IPS-NIHi7 (cell line): ENCODE results near the gene LAMA3.

ENCODE experiments used
- DNase-seq: peaks from one replicate; pipeline ENCODE4 v3.0.0; 2012; ENCODE audit warnings: mixed read lengths; ENCODE audit errors: extremely low spot score

The LAMA3 gene

GRCh38 chr18:23897733-23898132 is 208.5 kb downstream of the LAMA3 start:
- DNase-seq, result no peak

- peak; percentile 30 for DNase-seq
Observed at GRCh38 chr18:23900994-23901393, 211.7 kb downstream of the LAMA3 start.

DNA sequence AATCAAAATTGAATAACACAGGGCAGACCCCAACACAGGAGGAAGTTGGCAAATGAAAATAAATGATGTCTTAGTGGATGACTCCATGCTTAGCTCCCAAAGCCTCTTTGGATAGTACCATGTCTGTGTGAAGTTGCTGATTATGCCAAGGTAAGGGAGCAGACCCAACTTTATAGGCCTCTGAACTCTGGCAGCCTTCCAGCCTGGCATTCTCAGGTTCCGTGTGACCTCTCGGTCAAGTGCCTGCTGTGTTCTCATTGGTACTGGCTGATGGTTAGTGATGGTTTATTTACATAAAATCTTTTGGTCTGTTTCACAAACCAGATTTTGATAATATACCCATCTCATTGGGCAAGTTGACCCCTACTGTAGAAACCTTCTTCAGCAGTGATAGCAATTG is 213.1 kb downstream of the LAMA3 start:
- DNase-seq, result no peak

- no peak for DNase-seq
Observed at GRCh38 chr18:23903971-23904370, 214.7 kb downstream of the LAMA3 start.

GRCh38 chr18:23906658-23907057 is 217.4 kb downstream of the LAMA3 start:
- no peak for DNase-seq

DNA sequence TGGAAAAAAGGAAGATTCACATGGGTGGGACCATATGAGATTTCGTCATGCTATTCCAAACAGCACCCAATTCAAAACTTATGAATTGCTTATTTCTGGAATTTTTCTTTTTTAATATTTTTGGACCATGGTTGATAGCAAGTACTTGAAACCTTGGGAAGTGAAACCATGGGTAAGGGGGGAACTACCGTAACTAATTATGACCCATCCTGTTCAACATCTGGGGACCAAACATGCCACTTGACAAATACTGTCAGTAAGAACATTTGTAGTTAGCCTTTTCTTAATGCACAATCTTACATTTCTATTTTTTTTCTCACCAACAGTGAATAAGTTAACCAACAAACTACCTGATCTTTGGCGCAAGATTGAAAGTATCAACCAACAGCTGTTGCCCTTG is 219.6 kb downstream of the LAMA3 start:
- DNase-seq, result no peak

GRCh38 chr18:23910032-23910431 is 220.8 kb downstream of the LAMA3 start:
- no peak for DNase-seq

DNA sequence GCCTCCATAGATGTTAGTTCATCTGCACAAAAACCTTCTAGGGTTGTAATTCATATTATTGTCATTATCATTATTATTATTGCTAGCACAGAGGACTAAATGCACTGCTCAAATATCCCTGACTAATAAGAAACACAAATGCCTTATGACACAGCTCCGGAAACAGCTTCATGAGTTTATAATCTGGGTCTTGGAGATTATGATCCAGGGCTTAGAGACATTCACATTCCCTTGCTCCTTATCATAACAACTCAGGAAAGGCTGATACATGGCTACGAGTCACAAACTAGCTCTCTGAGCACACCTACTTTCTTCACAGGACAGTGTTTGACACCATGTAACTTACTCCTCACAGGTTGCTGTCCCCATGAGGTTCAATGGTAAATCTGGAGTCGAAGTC is 223.1 kb downstream of the LAMA3 start:
- no peak for DNase-seq

DNA sequence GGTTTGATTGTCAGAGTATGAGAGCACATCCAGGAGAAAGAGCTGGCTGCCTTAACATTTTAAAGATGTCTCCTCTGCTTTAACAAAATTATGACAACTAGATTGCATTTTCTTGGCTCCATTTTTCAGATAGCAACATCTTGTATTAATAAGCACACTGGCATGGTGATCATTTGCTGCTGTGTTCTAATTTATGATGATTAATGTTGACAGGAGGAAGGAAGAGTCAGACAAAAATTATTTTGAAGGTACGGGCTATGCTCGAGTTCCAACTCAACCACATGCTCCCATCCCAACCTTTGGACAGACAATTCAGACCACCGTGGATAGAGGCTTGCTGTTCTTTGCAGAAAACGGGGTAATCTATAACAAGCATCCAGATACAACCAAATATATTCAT is 227.1 kb downstream of the LAMA3 start:
- no peak for DNase-seq

- DNase-seq, result peak; percentile 81
Observed at GRCh38 chr18:23918395-23919032, 229.3 kb downstream of the LAMA3 start.

- no peak for DNase-seq
Observed at GRCh38 chr18:23920054-23920453, 230.8 kb downstream of the LAMA3 start.

- DNase-seq, result peak; percentile 59
Observed at GRCh38 chr18:23921716-23922285, 232.5 kb downstream of the LAMA3 start.

- no peak for DNase-seq
Observed at GRCh38 chr18:23922939-23923338, 233.7 kb downstream of the LAMA3 start.

DNA sequence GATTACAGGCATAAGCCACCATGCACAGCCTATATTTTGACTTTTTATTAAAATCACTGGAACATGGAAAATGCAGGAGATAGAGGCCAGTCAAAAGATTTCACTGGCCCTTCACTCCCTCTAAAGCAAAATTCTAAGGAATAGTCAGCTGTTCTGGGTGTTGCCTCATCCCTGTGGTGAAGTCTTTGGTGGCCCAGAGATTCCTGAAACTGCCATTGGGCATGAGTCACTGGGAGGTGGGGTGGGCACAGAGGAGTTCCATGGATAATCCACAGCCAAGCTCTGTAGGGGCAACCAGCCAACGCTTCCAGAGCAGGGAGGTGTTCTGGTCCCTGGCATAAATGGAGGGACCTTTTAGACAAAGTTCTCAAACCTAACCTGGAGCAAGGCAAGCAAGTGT is 235.6 kb downstream of the LAMA3 start:
- DNase-seq, result no peak

DNA sequence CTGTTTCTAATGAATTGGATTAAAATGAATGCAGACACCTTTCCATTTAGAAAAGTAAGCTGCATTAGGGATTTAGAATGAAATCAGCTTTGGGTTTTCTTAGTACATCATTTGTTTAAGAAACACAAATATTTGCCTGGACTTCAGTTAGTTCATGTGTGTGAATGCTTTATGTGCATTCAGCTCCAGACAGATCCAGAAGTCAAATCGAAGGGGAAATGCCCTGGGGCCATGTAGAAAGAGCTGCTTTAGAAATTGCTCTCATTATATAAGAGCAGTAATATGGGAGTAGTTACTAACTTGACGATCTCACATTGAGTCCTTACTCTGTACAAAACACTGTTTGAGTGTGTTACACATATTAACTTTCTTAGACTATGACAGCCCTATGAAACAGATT is 237.3 kb downstream of the LAMA3 start:
- no peak for DNase-seq

- DNase-seq, result no peak
Observed at GRCh38 chr18:23927821-23928746, 238.8 kb downstream of the LAMA3 start.

GRCh38 chr18:23929362-23929930 is 240.2 kb downstream of the LAMA3 start:
- no peak for DNase-seq

DNA sequence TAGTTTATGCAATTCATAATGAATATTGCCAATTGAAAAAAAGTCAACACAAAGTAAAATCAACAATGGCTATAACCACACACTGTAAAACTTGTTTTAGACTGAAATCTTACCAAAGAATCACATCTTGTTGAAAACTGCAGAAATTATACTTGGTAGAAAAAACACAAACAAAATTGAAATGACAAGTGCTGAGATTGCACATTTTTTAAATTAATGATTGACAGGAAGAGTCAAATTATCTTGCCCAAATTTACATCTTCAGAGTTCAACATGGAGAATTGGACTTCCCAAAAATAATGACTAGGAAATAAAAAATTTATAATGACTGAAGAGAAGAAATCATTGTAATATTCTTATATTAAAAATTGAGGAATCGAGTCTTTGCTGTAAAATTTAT is 240.7 kb downstream of the LAMA3 start:
- DNase-seq, result no peak

DNA sequence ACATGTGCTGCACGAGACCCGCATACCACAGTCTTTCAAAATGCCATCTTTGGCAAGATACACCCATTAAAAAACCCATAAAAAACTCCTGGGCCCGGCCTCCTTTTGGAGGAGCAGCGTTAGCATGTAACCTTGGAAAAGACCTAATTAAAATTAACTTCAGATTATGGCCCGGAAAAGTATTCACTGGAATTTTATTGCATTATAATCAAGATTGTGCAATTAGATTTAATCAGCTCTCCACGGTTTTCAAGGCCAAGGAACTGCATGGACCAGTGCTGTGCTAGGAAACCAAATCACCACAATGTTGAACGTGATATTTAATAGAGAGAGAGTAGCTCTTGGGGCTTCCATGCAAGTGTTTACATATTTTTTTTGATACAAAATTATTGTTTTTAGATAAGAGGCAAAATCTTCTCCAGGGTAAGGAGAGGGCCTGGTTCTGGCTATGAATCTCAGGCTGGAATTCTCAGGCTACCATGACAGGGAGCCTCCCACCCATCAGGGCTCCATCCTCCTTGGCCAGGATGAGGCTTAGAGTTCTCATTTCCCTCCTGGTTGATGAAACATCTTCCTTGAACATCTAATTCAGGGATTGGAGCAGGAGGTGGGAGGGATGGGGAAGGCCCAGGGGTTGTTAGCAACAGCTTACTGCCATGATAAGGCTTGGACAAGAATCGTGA is 243.3 kb downstream of the LAMA3 start:
- DNase-seq, result no peak

DNA sequence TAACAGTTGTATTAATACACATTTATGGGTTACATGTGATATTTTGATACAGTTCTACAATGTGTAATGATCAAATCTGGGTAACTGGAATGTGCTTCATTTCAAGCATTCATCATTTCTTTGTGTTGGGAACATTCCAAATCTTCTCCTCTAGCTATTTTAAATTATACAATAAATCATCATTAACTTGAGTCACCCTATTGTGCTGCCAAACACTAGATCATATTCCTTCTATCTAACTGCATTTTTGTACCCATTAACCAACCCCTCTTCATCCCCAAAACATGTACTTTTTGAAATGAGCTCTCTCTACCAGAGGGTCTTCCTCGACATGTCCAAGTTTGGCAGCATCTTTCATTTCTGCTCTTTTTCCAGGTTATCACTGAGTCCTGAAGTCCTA is 244.2 kb downstream of the LAMA3 start:
- no peak for DNase-seq

GRCh38 chr18:23934252-23934651 is 245.0 kb downstream of the LAMA3 start:
- DNase-seq, result no peak

GRCh38 chr18:23934863-23935262 is 245.6 kb downstream of the LAMA3 start:
- no peak for DNase-seq
